GM19372 (cell line): Measurements from ENCODE around the gene DIAPH2.

ENCODE experiments used
- ATAC-seq: cut with Tn5 transposase; IDR thresholded peaks from one replicate; pipeline ENCODE4 v1.9.1; 2021; ENCODE audit warnings: mild to moderate bottlenecking, low read depth, moderate library complexity; ENCODE audit not compliant: unreplicated experiment

DIAPH2 gene

GRCh38 chrX:96684339-96685209 is at the start of gene DIAPH2:
Gene DIAPH2 (plus strand): TSS chrX:96684842.
- ATAC-seq, result peak; percentile 78

- ATAC-seq, result no peak
These were observed 34.6 kb upstream of the DIAPH2 start for GRCh38 chrX:96650023-96650422.

- no peak for ATAC-seq
These were observed 28.6 kb upstream of the DIAPH2 start for GRCh38 chrX:96655947-96656623.

GRCh38 chrX:96682516-96682915 is 2.1 kb upstream of the DIAPH2 start:
- ATAC-seq, result no peak

GRCh38 chrX:96683997-96684338 is 674 bp upstream of the DIAPH2 start:
- ATAC-seq, result no peak

- ATAC-seq, result peak; percentile 25
These were observed 813 bp downstream of the DIAPH2 start for GRCh38 chrX:96685210-96686099.

GRCh38 chrX:96687776-96688175 is 3.1 kb downstream of the DIAPH2 start:
- ATAC-seq, result no peak

GRCh38 chrX:96688789-96689188 is 4.1 kb downstream of the DIAPH2 start:
- no peak for ATAC-seq

GRCh38 chrX:96689991-96690390 is 5.3 kb downstream of the DIAPH2 start:
- no peak for ATAC-seq

GRCh38 chrX:96692454-96692853 is 7.8 kb downstream of the DIAPH2 start:
- no peak for ATAC-seq

GRCh38 chrX:96692890-96693289 is 8.2 kb downstream of the DIAPH2 start:
- no peak for ATAC-seq

- no peak for ATAC-seq
These were observed 8.8 kb downstream of the DIAPH2 start for GRCh38 chrX:96693407-96693806.

GRCh38 chrX:96696462-96696861 is 11.8 kb downstream of the DIAPH2 start:
- ATAC-seq, result no peak

GRCh38 chrX:96700625-96701024 is 16.0 kb downstream of the DIAPH2 start:
- no peak for ATAC-seq

- ATAC-seq, result no peak
These were observed 18.7 kb downstream of the DIAPH2 start for GRCh38 chrX:96703379-96703778.

GRCh38 chrX:96703816-96704215 is 19.2 kb downstream of the DIAPH2 start:
- ATAC-seq, result no peak

- ATAC-seq, result no peak
These were observed 20.0 kb downstream of the DIAPH2 start for GRCh38 chrX:96704629-96705028.

- ATAC-seq, result no peak
These were observed 21.3 kb downstream of the DIAPH2 start for GRCh38 chrX:96705905-96706304.

- no peak for ATAC-seq
These were observed 23.2 kb downstream of the DIAPH2 start for GRCh38 chrX:96707804-96708203.

- ATAC-seq, result no peak
These were observed 25.4 kb downstream of the DIAPH2 start for GRCh38 chrX:96710031-96710430.

GRCh38 chrX:96713303-96713702 is 28.7 kb downstream of the DIAPH2 start:
- ATAC-seq, result no peak
